ENCODE data around the gene RBM20. TPM values are rescaled to one million over a fixed set of nuclear protein-coding genes. Genes with fewer than 3 reads are reported as not detected.
"Not testable (repeated sequence)": the region's sequence is repeated elsewhere in the genome, so short reads cannot be mapped to it uniquely, and the experiment has no call there.

The RBM20 gene
- total RNA-seq, 1 donor from 2014 or later: 4.6 TPM

DNA sequence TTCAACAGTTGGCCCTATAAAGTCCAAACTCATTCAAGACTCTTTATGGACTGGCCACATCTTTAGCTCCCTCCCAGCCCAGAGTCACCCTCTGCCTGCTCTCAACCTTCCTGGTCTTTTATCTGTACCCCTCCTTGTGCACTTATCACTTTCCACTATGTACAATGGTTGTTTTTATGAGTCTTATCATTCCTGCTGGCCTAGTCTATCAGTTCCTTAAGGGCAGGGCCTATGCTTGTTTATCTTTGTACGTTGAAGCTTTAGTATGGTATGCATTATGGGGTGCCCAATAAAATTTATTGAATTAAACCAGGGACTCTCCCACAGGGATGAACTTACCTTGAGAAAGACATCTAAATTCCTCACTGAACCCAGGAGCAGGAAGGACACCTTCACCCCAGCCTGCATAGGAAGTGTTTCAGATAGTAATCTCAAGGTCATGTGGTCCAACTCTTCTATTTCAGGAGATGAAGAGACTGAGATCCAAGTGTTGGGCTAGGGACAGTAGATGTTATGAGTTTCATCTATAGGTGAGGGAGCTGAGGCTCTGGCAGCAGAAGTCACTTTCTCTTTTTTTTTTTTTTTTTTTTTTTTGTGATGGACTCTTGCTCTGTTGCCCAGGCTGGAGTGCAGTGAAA lies 214.3 kb downstream of the RBM20 start:
- DNase-seq: no peak

DNA sequence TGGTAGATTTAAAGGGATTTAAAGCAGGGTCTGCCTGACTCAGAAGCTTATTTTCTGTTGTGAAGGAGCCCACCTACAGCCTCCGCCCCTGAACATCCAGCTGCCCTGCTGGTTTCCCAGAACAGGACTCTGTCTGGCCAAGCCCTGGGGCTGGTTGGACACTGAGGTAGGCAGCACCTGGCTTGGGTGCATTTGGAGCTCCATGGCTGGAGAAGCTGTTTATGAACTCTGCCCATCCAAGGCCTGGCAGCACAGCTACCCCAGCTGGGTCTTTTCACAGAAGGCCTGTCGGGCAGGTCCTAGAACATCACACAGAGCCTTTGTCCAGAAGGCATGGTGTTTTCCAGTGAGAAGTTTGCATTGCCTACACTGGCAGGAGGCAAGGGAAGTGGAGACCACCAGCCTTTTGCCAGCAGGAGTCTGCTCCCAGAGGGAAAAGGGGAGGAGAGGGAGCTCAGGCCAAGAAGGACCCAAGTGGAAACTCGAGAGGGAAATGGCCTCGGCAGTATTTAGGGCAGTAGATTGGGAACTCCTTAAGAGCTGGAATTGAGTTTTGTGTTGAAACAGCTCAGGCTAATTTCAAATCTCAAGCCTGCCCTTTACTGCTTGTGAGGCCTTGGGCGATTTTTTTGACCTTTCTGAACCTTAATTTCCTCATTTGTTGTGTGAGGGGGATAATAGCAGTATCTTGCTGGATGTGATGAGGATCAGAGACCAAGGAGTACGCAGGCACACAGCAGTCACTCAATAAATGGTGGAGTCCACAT lies 215.3 kb downstream of the RBM20 start:
- DNase-seq: no peak

DNA sequence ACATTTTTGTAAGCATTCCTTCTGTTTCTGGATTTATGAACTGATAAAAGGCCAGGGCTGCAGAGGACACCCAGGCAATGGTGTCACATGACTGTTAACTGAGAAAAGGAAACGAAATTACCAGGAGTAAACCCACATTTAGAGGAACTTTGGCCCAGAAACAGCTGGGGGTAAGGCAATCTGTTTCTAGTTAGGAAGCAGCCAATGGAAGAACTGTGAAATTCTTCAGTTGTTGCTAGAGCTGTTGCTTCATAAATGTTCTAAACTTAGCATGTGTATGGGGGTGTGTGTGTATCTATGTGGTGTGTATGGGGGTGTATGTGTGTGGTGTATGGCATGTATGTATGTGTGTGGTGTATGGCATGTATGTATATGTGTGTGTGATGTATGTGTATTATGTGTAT lies 215.8 kb downstream of the RBM20 start:
- DNase-seq: no peak

DNA sequence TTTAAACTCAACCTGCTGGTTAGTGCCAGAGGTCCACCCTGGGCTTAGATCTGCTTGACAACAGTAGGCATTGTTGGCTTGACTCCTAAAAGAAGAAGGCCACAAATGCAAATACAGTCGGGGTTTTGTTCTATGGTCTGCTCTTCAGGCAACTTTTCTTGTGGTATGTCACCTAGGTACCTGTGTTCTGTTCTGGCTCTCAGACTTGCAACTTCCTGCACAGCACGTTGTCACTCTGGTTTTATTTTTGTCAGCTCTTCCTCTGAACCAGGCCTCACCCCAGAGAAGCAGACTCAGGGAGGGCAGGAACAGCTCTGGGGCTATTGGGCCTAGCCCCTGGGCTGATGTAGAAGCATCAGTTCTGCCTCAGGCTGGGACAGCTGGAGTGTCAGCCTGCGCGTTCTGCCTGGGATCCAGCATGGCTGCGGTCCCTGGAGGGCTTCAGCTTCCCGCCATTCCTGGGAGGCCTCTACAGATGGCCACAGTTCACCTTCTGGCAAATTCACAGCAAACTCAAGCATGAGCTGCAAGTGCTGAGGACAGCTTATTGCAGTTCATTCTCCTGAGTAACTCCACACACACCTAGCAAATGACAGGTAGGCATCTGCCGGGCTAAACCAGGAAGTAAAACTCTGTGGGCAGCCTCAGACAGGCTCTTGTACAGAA lies 216.6 kb downstream of the RBM20 start:
- no peak for DNase-seq

DNA sequence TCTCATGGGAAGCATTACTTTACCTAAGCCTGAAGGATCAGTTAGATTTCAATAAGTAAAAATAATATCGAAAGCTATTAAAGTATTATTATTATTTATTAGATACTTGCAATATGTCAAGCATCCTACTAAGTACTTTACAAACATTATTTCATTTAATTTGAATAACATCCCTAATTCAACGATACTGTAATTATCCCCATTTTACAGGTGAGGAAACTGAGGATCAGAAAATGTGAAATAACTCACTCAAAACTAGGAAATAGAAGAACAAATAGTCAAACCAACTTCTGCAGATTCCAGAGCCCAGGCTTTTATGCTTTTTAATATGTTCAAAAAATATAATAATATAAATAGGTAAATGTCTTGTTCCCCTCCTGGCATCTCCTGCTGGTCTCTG lies 217.3 kb downstream of the RBM20 start:
- no peak for DNase-seq

DNA sequence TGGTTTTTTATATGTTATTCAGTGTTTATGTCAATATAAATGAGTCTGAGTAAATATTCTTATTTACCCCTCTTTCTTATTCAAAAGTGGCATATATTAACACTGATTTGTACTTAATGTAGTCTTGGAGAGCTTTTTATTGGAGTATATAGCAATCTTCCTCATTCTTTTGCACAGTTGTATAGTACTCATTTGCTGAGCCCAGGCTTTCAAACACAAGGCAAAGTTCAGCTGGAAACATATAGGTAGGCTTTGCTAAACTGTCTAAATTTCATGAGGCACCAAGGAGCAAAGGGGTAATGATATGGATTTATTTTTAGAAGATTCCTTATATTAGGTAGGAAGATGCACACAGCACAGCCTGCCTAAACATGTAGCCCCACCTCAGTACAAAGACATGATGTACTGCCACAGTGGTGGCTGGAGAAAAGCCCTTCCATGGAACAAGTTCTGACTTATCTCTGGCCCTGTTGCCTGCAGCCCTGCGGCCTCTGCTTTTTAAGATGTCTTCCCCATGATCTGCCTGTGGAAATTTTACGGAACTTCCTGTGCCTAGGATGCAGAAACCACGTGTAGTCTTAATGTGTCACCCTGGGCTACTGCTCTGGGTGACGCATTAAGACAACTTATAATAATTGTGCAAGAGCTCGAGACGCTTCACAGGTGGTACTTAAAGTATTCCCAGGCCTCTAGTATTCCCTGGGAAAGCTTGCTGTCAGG lies 218.0 kb downstream of the RBM20 start:
- no peak for DNase-seq

DNA sequence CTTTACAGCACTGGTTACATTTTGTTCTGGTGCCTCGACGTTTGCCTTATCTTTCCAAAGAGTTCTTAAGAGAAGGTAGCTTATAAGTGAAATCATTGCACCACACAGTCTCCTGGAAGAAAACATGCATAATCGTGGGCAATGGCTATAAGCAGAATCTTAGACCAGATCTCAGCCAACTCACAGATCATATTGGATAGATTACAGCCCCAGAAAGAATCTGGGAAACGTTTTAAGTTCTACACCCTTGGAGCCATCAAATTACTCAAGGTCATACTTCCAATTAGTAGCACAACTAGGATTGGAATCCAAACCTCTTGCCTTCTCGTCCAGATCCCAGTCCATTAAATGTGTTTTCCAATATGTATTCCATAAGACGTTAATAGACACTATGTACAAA lies 218.8 kb downstream of the RBM20 start:
- DNase-seq: no peak

DNA sequence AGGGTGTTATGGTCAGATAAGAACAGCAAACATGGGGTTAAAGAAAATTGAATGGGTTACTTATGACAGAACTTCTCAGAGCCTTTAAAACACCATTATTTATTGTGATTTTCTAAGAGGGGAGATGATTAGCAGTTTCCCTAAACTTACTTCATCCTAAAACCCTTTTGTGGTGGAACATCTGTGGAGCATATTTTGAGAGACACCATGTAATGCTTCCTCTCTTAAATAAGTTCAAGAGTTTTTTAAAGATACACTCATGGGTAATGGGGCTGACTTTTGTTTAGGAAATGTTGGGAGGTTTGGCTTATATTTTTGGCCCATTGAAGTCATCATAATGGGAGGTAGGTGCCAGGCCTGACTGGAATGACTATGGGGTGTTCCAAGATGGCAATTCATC lies 219.2 kb downstream of the RBM20 start:
- no peak for DNase-seq

DNA sequence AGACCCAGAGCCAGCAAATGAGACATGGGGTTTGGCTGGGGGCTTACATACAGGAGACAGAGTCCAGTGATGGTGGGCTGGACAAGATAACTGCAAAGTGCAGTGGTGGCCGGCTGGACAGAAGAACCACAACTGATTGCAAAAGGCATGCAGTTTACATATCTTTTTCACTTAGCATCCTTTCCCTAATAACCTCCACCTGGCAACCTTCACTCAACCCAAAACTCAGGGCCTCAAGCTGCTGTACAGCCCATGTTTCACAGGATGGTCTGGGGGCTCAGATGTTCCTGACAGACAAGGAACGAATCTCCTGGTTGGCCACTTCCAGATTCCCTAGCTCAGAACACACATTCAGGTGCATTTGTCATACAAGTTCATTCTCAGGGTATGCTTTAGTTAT lies 219.8 kb downstream of the RBM20 start:
- DNase-seq: no peak

DNA sequence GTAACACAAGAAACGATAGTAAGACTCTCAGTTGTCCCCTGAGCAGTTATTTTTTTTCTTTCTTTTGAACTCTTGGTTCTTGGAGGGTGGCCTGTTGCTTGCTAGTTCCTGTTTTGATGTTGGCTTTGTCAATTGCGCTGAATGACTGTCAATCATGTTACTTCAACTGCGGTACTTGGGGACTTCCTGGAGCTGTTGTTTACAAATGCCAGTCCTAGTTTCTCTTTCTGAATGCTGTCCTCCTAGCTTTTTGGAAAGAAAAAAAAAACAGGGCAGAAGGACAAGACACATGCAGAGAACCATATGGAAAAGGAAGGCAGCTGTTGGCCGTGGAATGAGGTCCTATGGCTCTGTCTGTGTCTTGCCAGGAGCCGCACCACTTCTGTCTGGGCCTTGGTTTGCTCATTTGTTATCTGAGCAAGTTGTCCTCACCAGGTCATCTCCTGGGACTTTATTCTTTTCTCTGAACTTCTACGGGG lies 220.6 kb downstream of the RBM20 start:
- DNase-seq: no peak

DNA sequence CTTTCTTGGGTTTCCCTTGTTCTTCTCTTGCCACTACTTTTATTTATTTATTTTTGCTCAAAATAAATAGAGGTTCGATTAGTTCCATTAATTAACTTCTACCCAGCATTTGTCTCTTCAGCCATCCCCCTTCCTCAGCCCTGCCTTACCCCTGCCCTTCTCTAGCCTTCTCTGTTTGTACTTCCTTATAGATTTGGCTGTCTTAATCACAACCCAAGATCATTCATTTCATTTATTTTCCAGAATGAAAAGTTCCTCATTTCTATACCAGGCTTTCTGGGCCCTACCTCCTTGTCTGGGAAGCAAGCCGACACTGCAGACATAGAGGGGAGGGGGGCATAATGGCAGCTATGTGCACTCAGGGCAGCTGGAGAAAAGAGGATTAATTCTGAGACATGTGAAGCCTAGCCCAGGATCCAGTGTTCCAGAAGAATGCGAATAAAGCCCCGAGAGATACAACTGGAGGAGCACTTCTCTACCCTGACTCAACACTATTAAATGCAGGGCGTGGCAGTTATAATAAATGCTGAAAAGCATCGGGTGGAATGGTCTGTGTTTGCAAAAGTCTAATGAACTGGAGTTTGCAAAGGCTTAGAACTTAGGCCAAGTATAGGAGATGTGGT lies 221.2 kb downstream of the RBM20 start:
- DNase-seq: no peak

DNA sequence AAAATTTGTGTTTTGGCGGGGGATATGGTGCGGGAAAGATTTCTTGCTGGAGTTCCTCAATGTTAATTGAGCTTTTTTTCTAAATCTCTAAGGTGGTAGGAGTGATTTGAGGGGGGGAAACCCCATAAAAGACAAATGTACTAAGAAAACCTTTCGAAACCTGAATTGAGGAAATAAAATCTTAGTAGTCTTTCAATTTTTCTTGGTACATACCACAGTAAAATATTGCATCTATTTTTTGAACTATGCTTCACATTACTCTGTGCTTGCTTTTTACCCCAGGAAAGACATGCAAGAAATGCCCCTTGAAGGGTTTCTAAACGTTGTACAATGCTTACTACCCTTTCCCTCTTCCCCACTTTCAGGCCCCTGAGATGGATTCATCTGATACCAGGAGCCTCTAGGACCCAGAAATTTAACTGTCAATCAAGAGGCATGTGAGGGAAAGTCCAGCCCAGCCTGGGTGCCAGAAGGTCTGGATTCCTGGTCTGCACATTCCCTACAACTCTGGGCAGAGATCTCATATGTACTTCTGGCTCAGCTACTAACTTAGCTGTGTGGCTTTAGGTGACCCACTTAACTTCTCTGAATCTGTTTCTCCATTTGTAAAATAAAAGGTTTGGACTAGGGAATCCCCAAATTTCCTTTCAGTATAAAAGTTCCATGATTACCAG lies 221.8 kb downstream of the RBM20 start:
- no peak for DNase-seq

DNA sequence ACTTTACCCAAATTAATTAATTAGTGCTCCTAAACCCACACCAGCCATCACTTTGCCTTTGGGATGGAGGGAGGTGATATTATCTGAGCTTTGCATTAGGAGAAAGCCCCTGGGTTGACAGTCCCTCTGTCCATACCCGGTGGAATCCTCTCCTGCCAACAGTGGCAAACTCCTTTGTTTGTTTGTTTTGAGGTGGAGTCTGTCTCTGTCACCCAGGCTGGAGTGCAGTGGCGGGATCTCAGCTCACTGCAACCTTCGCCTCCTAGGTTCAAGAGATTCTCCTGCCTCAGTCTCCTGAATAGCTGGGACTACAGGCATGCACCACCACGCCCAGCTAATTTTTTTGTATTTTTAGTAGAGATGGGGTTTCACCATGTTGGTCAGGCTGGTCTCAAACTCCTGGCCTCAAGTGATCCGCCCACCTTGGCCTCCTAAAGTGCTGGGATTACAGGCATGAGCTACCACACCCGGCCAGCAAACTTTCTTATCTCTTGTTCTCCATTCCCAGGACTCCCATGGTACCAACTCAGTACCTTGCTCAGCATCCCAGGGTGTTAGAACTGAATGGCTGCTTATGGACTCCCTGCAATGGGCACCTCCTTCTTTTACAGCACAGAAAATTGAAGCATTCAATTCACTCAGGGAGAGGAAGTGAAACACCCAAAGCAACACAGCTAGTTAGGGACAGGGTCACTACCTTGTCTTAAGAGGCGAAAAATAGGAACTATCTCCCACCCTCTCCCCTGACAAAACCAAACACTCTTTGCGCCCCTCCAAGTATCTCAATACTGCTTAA lies 223.1 kb downstream of the RBM20 start:
- DNase-seq: not testable (repeated sequence)

DNA sequence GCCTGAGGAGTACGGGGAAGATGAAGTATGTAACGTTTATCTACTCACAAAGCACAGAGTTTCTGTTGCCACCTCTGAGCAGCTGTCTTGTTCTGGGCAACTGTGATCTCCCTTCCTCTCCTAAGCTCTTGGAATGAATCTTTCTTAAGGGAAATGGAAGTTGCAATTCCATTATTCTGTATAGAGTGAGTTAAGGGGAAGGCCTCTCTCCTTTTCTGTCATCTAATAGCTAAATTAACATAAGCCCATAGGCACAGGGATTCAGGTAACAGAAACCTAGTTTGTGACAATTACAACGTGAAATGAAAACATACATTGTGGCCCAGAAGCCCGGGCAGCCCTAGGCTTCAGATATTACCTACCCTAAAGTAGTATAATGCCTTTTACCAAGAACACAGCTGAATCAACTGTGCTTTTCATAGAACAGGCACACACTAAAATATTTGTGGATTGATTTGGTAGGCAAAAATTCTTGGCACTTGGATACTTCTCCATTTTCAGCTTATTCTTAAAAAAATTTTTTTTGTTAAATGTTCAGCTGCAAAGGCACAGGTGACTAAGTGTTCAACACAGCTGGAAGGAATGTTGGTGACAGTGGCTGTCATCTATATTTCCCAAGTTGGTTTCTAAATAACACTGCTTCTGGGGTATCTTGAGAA lies 223.8 kb downstream of the RBM20 start:
- no peak for DNase-seq

DNA sequence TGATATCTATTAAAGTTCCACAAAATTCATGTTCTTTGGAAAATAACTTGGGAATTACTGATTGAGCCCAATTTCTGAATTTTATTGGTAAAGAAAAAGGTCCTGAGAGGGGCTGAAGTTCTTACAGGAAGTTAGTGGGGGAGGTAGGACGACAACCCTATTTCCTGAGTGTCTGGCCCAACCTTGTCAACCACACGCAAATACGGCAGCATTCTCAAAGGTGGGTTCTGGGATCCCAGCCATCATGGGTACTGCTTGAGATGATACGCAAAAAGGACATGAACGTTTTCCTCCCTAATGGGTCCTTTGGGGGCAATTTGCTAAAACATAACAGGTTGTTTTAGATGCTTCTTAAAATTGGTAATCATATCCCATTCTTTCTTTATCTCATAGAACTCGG lies 224.8 kb downstream of the RBM20 start:
- no peak for DNase-seq

DNA sequence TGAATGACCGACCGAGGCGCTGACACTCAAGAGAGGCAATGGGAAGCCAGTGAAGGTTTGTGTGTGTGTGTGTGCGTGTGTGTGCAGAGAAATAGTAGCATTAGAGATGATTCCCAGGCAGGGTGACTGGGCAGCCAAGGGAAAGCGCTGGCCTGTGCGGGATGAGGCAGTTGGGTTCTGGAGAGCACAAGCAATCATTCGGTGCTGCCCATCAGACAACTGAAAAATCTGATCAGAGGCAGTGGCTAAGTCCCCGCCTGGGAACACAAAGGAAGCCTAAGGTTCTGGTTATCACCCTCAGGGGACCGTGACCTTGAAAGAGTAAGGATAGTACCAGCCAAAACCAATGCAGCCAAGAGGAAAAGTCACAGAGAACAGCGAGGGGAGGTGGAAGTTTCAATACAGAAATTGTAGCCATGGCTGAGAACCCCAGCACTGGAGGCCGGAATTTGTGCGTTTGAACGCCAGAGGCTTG lies 226.7 kb downstream of the RBM20 start:
- no peak for DNase-seq

DNA sequence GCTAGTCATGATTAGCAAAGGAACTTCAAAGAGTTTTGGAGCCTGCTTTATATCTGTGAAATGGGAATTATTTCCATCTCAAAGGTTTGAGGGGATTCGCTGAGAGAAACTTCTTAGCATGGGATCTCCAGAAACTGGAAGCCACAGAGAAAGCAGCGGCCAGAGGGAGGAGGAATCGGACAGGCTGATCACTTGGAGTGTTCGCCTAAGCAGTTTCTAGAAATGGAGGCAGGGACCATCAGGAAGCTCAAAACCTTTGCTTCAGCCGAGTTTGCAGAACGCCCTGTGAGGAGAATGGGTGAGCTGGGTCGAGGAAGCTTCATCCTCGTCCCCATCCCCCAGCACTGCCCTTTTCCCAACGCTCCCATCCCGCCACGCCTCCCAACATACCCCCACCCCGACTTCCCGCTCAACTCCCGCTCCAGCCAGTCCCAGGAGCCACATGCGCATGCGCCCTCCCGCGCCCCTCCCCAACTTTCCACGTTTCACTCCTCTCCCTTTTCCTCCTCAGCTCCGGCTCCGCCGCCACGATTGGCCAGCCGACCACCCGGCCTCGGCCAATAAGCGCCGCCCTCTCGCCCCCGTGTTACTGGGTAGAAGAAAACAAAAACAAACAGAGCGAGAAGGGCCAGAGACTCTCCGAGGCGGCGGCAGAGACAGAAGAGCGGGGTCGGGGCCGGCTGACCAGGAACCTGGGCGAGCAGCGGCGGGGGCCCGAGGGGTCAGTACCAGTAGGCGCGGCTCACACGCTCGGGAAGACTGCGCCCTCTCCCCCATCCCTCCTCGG lies 227.4 kb downstream of the RBM20 start, which contains the start of gene PDCD4:
Gene PDCD4, plus strand, starts transcription at position 631 of the 787 bp plus-strand sequence. CDS start 4,100 bp downstream, outside the sequence.
- DNase-seq: peak; percentile 99

DNA sequence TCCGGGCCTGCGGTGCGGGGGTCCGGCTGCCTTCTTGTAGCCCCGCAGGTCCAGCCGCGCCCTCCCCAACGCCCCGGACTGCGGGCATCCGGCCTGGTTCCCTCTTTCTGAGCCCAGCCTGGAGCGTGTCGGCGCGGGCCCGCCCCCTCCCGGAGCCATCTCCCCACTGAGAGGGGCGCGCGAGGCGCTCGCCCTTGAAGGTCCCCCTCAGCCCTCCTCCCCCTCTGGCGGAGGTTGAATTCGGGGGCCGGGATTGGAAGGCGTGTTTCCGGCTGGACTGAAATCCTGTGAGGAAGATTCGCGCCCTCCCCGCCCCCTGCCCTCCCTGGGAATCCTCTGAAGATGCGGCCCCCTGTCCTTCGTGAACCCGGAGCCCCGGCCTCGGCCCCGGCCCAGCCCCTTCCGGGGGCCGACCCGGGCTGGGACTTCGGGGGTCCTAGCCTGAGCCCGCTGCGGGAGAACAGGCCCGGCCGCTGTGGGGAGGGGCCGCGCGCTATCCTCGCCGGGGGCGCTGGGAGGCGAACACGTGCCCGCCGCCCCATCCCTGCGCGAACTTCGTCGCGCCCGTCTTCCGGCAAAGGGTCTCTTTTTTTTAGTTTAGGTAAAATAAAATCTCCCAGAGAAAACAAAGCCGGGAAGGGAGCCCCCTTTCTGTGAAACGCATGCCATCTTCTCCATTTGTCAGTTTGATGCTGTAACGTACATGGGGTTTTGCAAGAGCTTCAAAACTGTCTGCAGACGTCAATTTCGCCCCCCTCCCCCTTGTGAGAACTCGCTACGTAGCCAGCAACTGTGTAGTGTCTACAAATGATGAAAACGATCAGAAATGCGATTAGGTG lies 228.2 kb downstream of the RBM20 start:
- DNase-seq: peak; percentile 74

Data from dermis blood vessel endothelial cell (primary cell).